WTC11 (cell line): ENCODE measurements around the gene CHID1.

Source experiments
- ETV6 ChIP-seq: sonication (generic); formaldehyde crosslinking; IDR thresholded peaks from 2 replicates; pipeline ENCODE4 v1.8.1; 2022; ENCODE audit warnings: mild to moderate bottlenecking, missing genetic modification reagents
- ZNF263 ChIP-seq: sonication (generic); formaldehyde crosslinking; IDR thresholded peaks from 2 replicates; pipeline ENCODE4 v1.8.1; 2022; ENCODE audit warnings: low read depth, mild to moderate bottlenecking, moderate library complexity, missing genetic modification reagents
- TF ChIP-seq, protein P1 (sequence below): fragments of 200-600 bp; IDR thresholded peaks from 2 replicates; pipeline ENCODE4 v1.8.0; 2022; ENCODE audit warnings: antibody characterized with exemption
- TF ChIP-seq, protein P2 (sequence below): sonication (generic); formaldehyde crosslinking; IDR thresholded peaks from 2 replicates; pipeline ENCODE4 v1.8.1; 2023; ENCODE audit warnings: mild to moderate bottlenecking, missing genetic modification reagents, moderate library complexity
- TF ChIP-seq, protein P3 (sequence below): sonication (generic); formaldehyde crosslinking; conservative IDR thresholded peaks from 2 replicates; pipeline ENCODE4 v1.8.1; 2023; ENCODE audit warnings: mild to moderate bottlenecking, low read depth, missing genetic modification reagents, moderate library complexity

DNA sequence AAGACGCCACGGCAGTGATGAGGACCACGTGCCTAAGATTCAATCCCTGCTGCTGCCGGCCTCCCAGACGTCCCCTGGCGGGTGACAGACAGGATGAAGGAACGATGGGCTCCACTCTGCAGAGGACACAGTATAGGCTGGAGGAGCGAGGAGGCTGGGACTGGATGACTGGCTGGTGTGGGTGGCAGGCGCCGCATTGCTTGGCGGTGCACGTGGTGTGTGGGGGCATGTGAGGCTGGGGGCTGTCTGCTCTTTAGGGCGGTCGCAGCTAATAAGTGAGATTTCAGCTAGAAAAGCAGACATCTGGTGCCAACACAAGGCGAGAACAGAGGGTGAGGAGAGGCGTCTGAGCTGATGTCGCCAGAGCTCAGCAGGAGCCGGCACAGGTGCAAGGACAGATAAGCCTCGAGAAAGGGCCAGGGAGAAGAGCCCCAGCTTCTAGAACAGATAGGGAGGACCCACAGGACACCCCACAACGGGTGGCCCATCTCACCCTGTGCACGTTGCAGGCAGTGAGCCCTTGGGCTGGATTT lies 34.8 kb downstream of the CHID1 start:
- TF ChIP-seq, protein P1, sequence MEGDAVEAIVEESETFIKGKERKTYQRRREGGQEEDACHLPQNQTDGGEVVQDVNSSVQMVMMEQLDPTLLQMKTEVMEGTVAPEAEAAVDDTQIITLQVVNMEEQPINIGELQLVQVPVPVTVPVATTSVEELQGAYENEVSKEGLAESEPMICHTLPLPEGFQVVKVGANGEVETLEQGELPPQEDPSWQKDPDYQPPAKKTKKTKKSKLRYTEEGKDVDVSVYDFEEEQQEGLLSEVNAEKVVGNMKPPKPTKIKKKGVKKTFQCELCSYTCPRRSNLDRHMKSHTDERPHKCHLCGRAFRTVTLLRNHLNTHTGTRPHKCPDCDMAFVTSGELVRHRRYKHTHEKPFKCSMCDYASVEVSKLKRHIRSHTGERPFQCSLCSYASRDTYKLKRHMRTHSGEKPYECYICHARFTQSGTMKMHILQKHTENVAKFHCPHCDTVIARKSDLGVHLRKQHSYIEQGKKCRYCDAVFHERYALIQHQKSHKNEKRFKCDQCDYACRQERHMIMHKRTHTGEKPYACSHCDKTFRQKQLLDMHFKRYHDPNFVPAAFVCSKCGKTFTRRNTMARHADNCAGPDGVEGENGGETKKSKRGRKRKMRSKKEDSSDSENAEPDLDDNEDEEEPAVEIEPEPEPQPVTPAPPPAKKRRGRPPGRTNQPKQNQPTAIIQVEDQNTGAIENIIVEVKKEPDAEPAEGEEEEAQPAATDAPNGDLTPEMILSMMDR, result no peak
- TF ChIP-seq ZNF263 (CRISPR knock-in tag) (no peak), ETV6 (CRISPR knock-in tag) (no peak)
- TF ChIP-seq, protein P2, sequence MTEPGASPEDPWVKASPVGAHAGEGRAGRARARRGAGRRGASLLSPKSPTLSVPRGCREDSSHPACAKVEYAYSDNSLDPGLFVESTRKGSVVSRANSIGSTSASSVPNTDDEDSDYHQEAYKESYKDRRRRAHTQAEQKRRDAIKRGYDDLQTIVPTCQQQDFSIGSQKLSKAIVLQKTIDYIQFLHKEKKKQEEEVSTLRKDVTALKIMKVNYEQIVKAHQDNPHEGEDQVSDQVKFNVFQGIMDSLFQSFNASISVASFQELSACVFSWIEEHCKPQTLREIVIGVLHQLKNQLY (CRISPR knock-in tag), result no peak
- TF ChIP-seq, protein P3, sequence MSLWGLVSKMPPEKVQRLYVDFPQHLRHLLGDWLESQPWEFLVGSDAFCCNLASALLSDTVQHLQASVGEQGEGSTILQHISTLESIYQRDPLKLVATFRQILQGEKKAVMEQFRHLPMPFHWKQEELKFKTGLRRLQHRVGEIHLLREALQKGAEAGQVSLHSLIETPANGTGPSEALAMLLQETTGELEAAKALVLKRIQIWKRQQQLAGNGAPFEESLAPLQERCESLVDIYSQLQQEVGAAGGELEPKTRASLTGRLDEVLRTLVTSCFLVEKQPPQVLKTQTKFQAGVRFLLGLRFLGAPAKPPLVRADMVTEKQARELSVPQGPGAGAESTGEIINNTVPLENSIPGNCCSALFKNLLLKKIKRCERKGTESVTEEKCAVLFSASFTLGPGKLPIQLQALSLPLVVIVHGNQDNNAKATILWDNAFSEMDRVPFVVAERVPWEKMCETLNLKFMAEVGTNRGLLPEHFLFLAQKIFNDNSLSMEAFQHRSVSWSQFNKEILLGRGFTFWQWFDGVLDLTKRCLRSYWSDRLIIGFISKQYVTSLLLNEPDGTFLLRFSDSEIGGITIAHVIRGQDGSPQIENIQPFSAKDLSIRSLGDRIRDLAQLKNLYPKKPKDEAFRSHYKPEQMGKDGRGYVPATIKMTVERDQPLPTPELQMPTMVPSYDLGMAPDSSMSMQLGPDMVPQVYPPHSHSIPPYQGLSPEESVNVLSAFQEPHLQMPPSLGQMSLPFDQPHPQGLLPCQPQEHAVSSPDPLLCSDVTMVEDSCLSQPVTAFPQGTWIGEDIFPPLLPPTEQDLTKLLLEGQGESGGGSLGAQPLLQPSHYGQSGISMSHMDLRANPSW (CRISPR knock-in tag), result no peak
